ENCODE data around the gene POLG2. TPM values are rescaled to one million over a fixed set of nuclear protein-coding genes. Genes with fewer than 3 reads are reported as not detected.
"Not testable (repeated sequence)": the region's sequence is repeated elsewhere in the genome, so short reads cannot be mapped to it uniquely, and the experiment has no call there.

POLG2 gene
- total RNA-seq, 2 experiments from 2014 or later = 36.0 to 47.3 TPM

DNA sequence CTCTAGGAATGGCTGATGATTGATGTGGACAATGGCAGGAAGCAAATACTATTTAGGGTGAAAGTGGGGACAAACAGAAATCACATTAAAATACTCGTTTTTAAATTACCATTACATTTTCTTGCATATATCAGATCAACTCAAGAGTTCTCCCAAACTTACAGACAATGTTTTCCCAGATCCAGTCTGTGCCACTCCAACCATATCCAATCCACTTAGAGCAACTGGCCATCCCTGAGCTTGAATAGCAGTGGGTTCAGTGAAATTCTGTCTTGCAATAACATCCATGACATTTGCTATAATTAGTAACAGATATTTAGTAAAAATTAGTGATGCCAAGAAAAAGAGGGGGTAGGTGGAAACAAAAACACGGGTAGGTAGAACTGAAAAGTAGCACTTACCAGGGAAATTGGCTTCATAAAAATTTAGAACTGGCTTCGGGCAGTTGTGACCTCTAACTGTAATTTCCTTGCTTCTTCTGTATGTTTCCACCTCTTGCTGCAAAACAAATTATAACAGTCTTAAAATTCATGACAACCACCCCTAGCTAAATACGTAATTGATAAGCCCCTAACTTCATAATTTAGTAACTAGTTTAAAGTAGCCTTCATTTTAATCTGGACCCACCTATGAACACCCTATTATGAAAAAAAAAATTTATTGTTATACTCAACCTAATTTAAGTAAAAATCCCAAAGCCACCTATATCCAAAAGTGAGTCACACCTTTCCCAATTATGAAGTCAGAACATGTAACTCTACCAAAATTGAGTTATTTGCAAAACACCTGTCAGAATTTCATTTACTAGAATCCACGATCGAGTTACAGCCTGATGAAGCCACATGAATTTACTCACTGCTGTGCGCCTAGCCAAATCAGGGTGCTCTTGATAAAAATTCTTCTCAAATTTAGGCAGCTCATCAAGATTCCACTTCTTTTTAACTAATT lies 7.2 kb upstream of the POLG2 start:
- peak overlapping the region; percentile 100 for H3K27ac Mint-ChIP-seq
- peaks cover 70% of the 10 kb centered on the region for H3K4me1 Mint-ChIP-seq
- no peak for ATAC-seq
- DNase-seq = no peak
- H3K4me3 Mint-ChIP-seq = peak overlapping the region; percentile 100
- H3K27me3 Mint-ChIP-seq = peaks cover 2% of the 10 kb centered on the region
- H3K9me3 Mint-ChIP-seq (ENCODE audit: low read depth) = no peaks in the 10 kb centered on the region
- H3K36me3 Mint-ChIP-seq = peaks cover 71% of the 10 kb centered on the region
- CTCF ChIA-PET = interaction anchor here (0.6 to 7.2 kb wide), 5 partner anchors 8 to 112 kb away, joined by 3 to 68 read pairs (median 11); partner anchors contain the start of gene POLG2

DNA sequence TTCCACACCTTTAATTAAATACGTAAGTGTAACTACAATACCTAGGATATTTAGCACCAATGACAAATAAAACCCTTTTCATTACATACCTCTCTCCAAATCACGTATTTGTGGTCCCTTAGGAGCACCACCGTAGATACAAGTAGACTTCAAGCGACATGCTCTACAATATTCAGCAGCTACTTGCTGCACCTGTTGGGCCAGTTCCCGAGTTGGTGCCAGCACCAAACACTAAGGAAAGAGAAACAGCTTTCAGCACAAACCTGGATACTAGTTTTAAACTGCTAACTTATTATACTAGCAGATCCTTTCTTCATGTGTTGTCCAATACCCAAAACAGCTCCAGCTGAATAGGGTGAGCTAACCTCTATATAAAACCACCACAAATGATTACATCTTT lies 6.5 kb upstream of the POLG2 start:
- Mint-ChIP-seq H3K4me3 (no peak overlapping the region), H3K27ac (no peak overlapping the region), H3K36me3 (peaks cover 72% of the 10 kb centered on the region), H3K27me3 (peaks cover 2% of the 10 kb centered on the region), H3K4me1 (peaks cover 71% of the 10 kb centered on the region), H3K9me3 (ENCODE audit: low read depth) (no peaks in the 10 kb centered on the region)
- DNase-seq (no peak), ATAC-seq (no peak)
- CTCF ChIA-PET = interaction anchor here (0.6 to 7.2 kb wide), 4 partner anchors 12 to 112 kb away, joined by 3 to 68 read pairs (median 4); no protein-coding TSS in a partner anchor

DNA sequence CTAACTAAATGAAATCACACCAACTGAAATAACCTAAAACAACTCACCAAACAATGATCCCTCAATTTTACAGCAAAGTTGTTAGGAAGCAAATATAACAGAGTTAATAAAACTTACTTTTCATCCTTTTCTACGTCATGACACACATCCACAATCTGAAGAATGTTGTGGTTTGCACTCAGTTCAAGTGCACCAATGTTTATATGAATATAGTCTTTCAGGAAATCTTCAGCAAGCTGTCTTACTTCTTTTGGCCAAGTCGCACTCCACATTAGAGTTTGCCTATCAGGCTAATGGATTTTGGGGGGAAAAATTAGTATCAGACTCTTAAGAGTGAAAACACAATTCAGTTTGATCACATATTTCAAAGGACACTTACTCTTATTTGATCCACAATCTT lies 6.0 kb upstream of the POLG2 start:
- peaks cover 76% of the 10 kb centered on the region for H3K36me3 Mint-ChIP-seq
- H3K27me3 Mint-ChIP-seq = peaks cover 2% of the 10 kb centered on the region
- peak overlapping the region; percentile 48 for H3K27ac Mint-ChIP-seq
- ATAC-seq (no peak), DNase-seq (no peak)
- CTCF ChIA-PET = interaction anchor here (1.2 to 7.2 kb wide), 3 partner anchors 11 to 84 kb away, joined by 3 to 68 read pairs (median 4); no protein-coding TSS in a partner anchor
- peaks cover 71% of the 10 kb centered on the region for H3K4me1 Mint-ChIP-seq
- no peaks in the 10 kb centered on the region for H3K9me3 Mint-ChIP-seq (ENCODE audit: low read depth)
- H3K4me3 Mint-ChIP-seq = no peak overlapping the region

DNA sequence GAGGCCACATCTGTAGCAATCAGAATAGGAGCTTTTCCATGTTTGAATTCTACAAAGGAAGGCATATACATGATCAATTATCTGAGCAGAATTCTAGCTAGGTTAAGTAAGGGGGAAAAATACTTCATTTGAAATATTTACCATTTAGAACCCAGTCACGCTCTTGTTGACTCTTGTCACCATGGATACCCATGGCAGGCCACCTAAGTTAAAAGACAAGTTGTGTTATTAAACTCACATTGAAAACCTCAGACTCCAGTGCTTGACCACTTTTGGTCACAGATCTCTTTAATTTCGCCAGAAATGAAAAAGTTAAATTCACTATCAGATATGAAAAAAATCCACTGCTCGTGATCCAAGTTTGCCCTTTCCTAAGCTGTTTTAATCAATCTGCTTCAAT lies 5.2 kb upstream of the POLG2 start:
- Mint-ChIP-seq H3K36me3 (peaks cover 74% of the 10 kb centered on the region), H3K9me3 (ENCODE audit: low read depth) (no peaks in the 10 kb centered on the region), H3K4me3 (no peak overlapping the region), H3K4me1 (peaks cover 72% of the 10 kb centered on the region), H3K27ac (peak overlapping the region; percentile 53), H3K27me3 (peaks cover 2% of the 10 kb centered on the region)
- CTCF ChIA-PET = interaction anchor here (7.2 kb wide), 1 partner anchor 11 kb away, joined by 68 read pairs; no protein-coding TSS in a partner anchor
- DNase-seq (no peak), ATAC-seq (no peak)

DNA sequence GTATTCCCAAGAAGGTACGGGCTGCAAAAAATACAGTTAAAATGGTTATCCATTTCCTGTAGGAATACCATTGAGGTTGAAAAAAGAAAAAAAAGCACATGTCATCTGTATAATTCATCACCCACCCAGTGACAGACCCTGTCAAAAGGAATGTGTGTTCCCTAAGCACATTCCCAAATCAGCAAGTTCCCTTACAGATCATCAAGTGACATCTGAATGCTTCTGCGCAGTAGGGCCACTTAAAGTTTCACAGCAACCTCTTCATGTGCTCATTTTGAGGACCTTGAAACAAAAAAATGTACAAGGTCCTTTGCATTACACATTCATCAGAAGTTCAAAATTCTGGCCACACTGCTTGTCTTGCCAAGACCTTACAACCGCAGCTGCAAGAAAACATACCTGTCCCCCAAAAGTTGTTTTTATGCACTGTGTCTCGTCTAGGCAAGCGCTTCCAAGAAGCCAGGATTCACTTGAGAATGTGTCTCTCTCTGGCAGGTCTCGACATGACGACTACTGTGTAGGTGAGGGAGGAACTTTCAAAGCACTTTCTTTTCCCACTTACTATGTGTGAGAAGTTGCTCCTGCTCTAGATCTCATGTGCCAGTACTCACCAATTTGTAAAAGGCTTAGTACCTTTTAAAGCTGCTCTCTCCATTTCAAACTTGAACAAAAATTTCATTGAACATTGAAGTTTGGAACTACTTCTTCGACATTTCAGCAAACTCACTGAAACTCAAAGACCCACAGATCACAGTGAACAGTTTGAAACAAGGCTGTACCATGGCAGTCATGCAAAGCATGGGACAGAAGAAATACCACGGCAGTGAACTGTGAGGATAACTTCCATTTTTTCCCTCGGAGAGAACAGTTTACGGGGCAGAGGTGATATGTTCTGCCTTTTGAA lies 4.3 kb upstream of the POLG2 start:
- no peak overlapping the region for H3K4me3 Mint-ChIP-seq
- H3K27me3 Mint-ChIP-seq = no peaks in the 10 kb centered on the region
- CTCF ChIA-PET = interaction anchor here (7.2 kb wide), 1 partner anchor 10 kb away, joined by 68 read pairs; no protein-coding TSS in a partner anchor
- no peak for DNase-seq
- H3K9me3 Mint-ChIP-seq (ENCODE audit: low read depth) = no peaks in the 10 kb centered on the region
- no peak for ATAC-seq
- H3K4me1 Mint-ChIP-seq = peaks cover 74% of the 10 kb centered on the region
- peaks cover 77% of the 10 kb centered on the region for H3K36me3 Mint-ChIP-seq
- peak overlapping the region; percentile 54 for H3K27ac Mint-ChIP-seq

DNA sequence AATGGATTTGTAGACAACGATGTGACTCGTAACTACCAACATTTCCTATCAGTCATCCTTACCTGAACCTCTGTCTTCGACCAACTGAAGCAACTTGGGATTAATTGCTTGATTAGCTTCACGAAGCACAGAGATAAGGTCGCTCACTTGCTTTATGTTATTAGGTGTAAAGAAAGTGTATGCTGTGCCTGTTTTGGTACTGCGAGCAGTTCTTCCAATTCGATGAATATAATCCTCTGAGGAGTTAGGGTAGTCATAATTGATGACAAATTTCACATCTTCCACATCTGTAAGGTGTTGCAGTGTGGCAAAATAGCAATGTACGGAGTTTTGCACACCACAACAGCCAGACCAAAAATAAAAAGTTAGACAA lies 3.6 kb upstream of the POLG2 start:
- CTCF ChIA-PET = interaction anchor here (1.9 kb wide), 1 partner anchor 9 kb away, joined by 8 read pairs; no protein-coding TSS in a partner anchor
- no peak for DNase-seq

DNA sequence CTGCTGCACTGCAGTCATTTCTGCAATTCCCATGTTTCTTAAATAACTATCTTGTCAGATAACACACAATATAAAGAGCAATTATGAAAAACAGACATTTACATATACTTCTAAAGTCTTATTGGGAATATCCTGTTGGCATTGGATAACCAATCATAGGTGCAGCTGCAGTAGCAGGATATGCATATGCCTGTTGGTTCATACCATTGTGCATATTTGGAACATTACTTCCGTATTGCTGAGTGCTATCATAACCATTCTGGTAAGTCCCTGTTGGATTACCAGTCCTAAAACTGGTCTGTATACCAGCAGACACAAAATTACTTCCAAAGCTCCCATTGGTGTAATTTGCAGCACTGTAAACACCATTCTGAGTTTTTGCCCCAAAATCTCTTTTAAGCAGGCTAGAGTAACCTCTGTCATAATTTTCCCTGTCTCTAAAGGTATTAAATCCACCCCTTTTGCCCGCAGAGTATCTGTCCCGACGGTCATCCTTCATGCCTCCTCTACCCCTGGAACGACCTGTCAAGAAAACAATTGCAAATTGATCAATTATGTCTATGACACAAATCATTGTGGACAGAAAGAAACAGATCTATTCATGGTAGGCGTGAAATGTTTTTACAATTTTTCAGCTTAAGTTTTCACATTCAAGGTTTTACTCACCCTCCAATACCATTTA lies 3.1 kb upstream of the POLG2 start:
- Mint-ChIP-seq H3K27me3 (no peaks in the 10 kb centered on the region), H3K27ac (peak overlapping the region; percentile 34), H3K9me3 (ENCODE audit: low read depth) (no peaks in the 10 kb centered on the region), H3K4me1 (peaks cover 79% of the 10 kb centered on the region), H3K4me3 (no peak overlapping the region), H3K36me3 (peaks cover 70% of the 10 kb centered on the region)
- CTCF ChIA-PET = interaction anchor here (1.4 to 11.8 kb wide), 3 partner anchors 9 to 147 kb away, joined by 3 to 308 read pairs (median 8); no protein-coding TSS in a partner anchor
- ATAC-seq = no peak
- DNase-seq = no peak

More for the DNA sequence above, 3.6 kb upstream of the POLG2 start:
- no peaks in the 10 kb centered on the region for H3K27me3 Mint-ChIP-seq
- peak overlapping the region; percentile 54 for H3K27ac Mint-ChIP-seq
- peaks cover 77% of the 10 kb centered on the region for H3K4me1 Mint-ChIP-seq
- H3K9me3 Mint-ChIP-seq (ENCODE audit: low read depth) = no peaks in the 10 kb centered on the region
- peaks cover 74% of the 10 kb centered on the region for H3K36me3 Mint-ChIP-seq
- no peak for ATAC-seq
- H3K4me3 Mint-ChIP-seq = no peak overlapping the region

DNA sequence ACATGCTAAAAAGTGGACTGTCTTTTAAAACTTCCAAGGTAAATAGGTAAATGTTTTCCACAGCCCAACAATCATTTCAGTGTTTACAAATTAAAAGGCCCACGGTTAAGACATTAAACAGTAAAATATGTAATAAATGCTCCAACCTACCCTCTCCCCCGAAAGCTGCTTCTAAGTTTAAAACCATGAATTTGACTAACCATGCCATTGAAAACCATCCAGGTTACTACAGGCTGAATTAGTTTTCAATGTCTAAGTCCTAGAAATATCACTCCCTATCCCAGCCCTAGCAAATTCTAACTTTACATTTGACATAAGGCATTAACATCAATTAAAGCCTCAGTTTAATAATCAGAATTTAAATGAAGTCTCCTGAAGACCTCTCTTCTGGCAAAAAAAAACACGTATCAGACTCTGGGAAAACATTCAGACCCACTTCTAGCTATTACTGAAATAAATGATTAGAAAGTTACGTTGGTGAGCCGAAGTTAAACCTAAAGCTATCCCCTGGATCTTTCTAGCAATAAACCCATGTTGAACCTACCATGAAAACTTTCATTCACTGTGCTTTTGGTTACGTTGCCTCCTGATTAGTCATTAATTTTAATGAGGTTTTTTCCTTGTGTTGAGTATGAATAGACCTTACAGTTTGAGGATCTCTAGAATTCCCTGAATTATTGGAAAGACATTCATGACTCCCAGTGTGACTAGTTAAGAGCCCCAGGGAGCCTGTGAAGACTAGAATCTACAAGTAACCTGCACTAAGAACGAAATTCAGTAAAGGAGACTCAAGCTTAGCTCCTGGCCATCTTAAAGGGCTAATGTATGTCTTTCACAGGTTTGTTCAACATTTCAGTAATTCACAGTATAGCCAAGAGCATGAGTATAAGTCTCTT lies 1.7 kb upstream of the POLG2 start:
- ATAC-seq (no peak), DNase-seq (no peak)
- H3K9me3 Mint-ChIP-seq (ENCODE audit: low read depth) = no peaks in the 10 kb centered on the region

DNA sequence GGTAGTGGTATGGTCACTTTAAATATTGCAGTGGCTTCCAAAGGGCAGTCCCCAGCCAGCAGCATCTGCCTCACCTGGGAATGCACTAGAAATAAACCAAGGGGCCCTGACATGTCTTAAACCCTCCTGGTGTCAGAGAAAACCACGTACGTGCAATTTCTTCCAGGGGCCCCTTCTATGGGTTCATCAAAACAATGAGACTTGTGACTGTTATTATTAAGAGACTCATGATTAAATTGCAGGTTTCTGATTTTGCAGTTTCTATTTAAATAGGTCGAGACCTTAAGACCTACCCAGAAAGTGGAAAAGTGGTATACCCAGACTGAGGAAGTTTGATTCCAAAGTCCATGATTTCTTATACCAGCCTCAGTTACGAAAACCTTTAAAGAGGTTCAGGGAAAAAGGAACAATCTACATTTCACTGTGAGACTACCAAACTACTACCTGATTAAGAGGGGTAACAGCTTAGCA lies 746 bp upstream of the POLG2 start:
- Mint-ChIP-seq H3K4me1 (peaks cover 77% of the 10 kb centered on the region), H3K9me3 (ENCODE audit: low read depth) (no peaks in the 10 kb centered on the region), H3K36me3 (peaks cover 59% of the 10 kb centered on the region), H3K4me3 (peak overlapping the region; percentile 96), H3K27me3 (no peaks in the 10 kb centered on the region), H3K27ac (peak overlapping the region; percentile 95)
- CTCF ChIA-PET = interaction anchor here (1.0 to 11.8 kb wide), 8 partner anchors 9 to 161 kb away, joined by 3 to 308 read pairs (median 5); partner anchors contain the start of genes CEP95 and DDX5
- ATAC-seq (no peak), DNase-seq (no peak)

More for the DNA sequence above, 1.7 kb upstream of the POLG2 start:
- H3K36me3 Mint-ChIP-seq = peaks cover 66% of the 10 kb centered on the region
- no peaks in the 10 kb centered on the region for H3K27me3 Mint-ChIP-seq
- peak overlapping the region; percentile 13 for H3K4me3 Mint-ChIP-seq
- CTCF ChIA-PET = interaction anchor here (1.3 to 11.8 kb wide), 6 partner anchors 7 to 149 kb away, joined by 3 to 308 read pairs (median 5); partner anchors contain the start of gene CEP95
- H3K4me1 Mint-ChIP-seq = peaks cover 79% of the 10 kb centered on the region
- peak overlapping the region; percentile 95 for H3K27ac Mint-ChIP-seq

DNA sequence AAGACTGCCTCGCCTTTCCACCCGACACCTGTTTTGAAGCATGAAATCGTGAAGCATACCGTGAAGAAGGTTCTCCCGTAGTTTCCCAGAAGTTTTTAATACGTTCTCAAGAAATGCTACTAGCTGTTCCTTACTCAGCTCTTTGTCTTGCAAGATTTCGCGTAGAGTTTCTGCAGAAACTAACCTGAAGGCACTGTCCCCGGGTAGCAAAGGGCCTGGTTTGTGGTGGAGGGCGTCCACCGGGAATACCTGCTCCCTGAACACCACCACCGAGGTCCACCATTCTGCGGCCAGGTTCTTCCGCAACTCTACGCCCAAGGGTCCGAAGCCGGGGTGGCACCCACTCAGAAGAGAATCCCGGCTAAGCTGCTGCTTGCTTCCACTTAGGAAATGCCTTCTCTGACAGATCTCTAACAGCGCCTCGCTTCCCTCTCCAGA lies 487 bp downstream of the POLG2 start:
- Mint-ChIP-seq H3K36me3 (peaks cover 56% of the 10 kb centered on the region), H3K4me3 (peak overlapping the region; percentile 96), H3K27ac (peak overlapping the region; percentile 95), H3K27me3 (no peaks in the 10 kb centered on the region), H3K4me1 (peaks cover 72% of the 10 kb centered on the region), H3K9me3 (ENCODE audit: low read depth) (no peaks in the 10 kb centered on the region)
- ATAC-seq (no peak), DNase-seq (no peak)
- CTCF ChIA-PET = interaction anchor here (0.8 to 11.8 kb wide), 14 partner anchors 10 to 723 kb away, joined by 3 to 308 read pairs (median 3); partner anchors contain the start of genes CCDC47, CEP95 and DDX5

DNA sequence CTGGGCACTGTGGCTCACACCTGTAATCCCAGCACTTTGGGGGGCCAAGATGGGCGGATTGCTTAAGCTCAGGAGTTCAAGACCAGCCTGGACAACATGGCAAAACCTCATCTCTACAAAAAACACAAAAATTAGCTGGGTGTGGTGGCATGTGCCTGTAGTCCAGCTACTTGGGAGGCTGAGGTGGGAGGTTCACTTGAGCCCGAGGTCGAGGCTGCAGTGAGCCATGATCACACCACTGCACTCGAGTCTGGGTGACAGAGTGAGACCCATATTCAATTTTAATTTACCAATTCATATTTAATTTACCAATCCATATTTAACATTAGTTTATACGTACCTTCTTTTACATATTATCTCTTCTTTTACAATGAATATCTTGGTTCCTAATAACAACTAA lies 1.6 kb downstream of the POLG2 start:
- H3K9me3 Mint-ChIP-seq (ENCODE audit: low read depth); H3K27ac Mint-ChIP-seq; H3K27me3 Mint-ChIP-seq; ATAC-seq; DNase-seq: not testable (repeated sequence)
- Mint-ChIP-seq H3K36me3 (peaks cover 52% of the 10 kb centered on the region), H3K4me3 (peak overlapping the region; percentile 96), H3K4me1 (peaks cover 61% of the 10 kb centered on the region)
- CTCF ChIA-PET = interaction anchor here (1.7 to 11.8 kb wide), 4 partner anchors 11 to 163 kb away, joined by 4 to 308 read pairs (median 24); partner anchors contain the start of genes CEP95 and DDX5

All from activated CD8-positive, alpha-beta memory T cell treated with anti-CD3 and anti-CD28 coated beads, Interleukin-2, amount 10 ng/mL, durations not matched to agents 7 days and 5 days (primary cell).